Measurements from ENCODE around the gene ARVCF. TPM values are rescaled to one million over a fixed set of nuclear protein-coding genes. Genes with fewer than 3 reads are reported as not detected.

The ARVCF gene
- total and polyA plus RNA-seq, 2 donors (not counting 3 experiments of a cell fraction or from before 2014, with no cell fraction given) = 81.3 to 105 TPM

- H2AFZ ChIP-seq (ENCODE audit: low read depth, low read length) = no peak overlapping the region
- peaks cover 26% of the 10 kb centered on the region for H3K4me1 ChIP-seq (ENCODE audit: control insufficient read depth, extremely low read depth, insufficient read depth, low read length)
- H3K36me3 ChIP-seq (ENCODE audit: control insufficient read depth in 2 of 2, extremely low read depth in 1 of 2, insufficient read depth in 2 of 2, low read length in 2 of 2) = peaks cover 0 to 4% of the 10 kb centered on the region in 2 experiments
- TF ChIP-seq MAX (IDR thresholded peaks at IDR 0.05; ENCODE audit: insufficient read depth, insufficient read length) (no peak), FOS (IDR thresholded peaks at IDR 0.05; ENCODE audit: borderline replicate concordance, insufficient read depth, low read length) (no peak), MYC (IDR thresholded peaks at IDR 0.05; ENCODE audit: low read depth, low read length) (no peak), POLR2AphosphoS5 (IDR thresholded peaks at IDR 0.05; ENCODE audit: insufficient read depth, low read depth, low read length) (no peak), JUN (IDR thresholded peaks at IDR 0.05; ENCODE audit: borderline replicate concordance, insufficient read depth, insufficient read length, low read depth) (no peak), POLR2A (IDR thresholded peaks at IDR 0.05; ENCODE audit: low read depth, low read length) (no peak), EZH2 (IDR thresholded peaks at IDR 0.05; ENCODE audit: borderline replicate concordance, low read depth, low read length, severe bottlenecking) (no peak), GATA2 (IDR thresholded peaks at IDR 0.05; ENCODE audit: insufficient read depth, insufficient read length, low read depth, low read length) (no peak)
- TF ChIP-seq, protein P1, sequence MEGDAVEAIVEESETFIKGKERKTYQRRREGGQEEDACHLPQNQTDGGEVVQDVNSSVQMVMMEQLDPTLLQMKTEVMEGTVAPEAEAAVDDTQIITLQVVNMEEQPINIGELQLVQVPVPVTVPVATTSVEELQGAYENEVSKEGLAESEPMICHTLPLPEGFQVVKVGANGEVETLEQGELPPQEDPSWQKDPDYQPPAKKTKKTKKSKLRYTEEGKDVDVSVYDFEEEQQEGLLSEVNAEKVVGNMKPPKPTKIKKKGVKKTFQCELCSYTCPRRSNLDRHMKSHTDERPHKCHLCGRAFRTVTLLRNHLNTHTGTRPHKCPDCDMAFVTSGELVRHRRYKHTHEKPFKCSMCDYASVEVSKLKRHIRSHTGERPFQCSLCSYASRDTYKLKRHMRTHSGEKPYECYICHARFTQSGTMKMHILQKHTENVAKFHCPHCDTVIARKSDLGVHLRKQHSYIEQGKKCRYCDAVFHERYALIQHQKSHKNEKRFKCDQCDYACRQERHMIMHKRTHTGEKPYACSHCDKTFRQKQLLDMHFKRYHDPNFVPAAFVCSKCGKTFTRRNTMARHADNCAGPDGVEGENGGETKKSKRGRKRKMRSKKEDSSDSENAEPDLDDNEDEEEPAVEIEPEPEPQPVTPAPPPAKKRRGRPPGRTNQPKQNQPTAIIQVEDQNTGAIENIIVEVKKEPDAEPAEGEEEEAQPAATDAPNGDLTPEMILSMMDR (IDR thresholded peaks at IDR 0.05; ENCODE audit: extremely low read depth in 1 of 2, insufficient read depth in 1 of 2, low read depth in 1 of 2, low read length in 2 of 2) = no peak
- H3K9ac ChIP-seq (replicated peaks; ENCODE audit: extremely low read depth, insufficient read depth, low read length) = no peak overlapping the region
- dilution Hi-C loops (cut with MboI; ENCODE audit: extremely low pct_ligation_motif_present, low sequenced_read_pairs) = no loop called here
- no peak overlapping the region for H3K4me3 ChIP-seq (replicated peaks in 1 of 3; ENCODE audit: insufficient read depth in 1 of 3, low read depth in 1 of 3, low read length in 3 of 3)
- ChIA-PET POLR2A (interaction anchor here (1.5 to 1.8 kb wide), 2 partner anchors 13 to 14 kb away, joined by 6 to 7 read pairs; no protein-coding TSS in a partner anchor), CTCF (interaction anchor here (1.4 to 4.4 kb wide), 6 partner anchors 11 to 27 kb away, joined by 3 to 78 read pairs (median 6); no protein-coding TSS in a partner anchor)
- H3K9me1 ChIP-seq (replicated peaks; ENCODE audit: control insufficient read depth, extremely low read depth, insufficient read depth, low read length) = no peaks in the 10 kb centered on the region
- intact Hi-C loops (cut with micrococcal nuclease) = no loop called here
- H3K27ac ChIP-seq (ENCODE audit: insufficient read depth, low read depth, low read length) = no peak overlapping the region
- BruUV-seq (replicated peaks) = TSS peak; percentile 11
- H4K20me1 ChIP-seq (replicated peaks; ENCODE audit: control insufficient read depth, extremely low read depth, insufficient read depth, low read length) = no peaks in the 10 kb centered on the region
- no peaks in the 10 kb centered on the region for H3K27me3 ChIP-seq (ENCODE audit: control insufficient read depth in 2 of 2, insufficient read depth in 2 of 2, low read length in 2 of 2)
- FAIRE-seq = no peak
- H3K79me2 ChIP-seq (ENCODE audit: control insufficient read depth, insufficient read depth, low read length) = peaks cover 13% of the 10 kb centered on the region
- no peak for DNase-seq (ENCODE audit: low read depth, low spot score)
- H3K4me2 ChIP-seq (ENCODE audit: insufficient read depth, low read length) = no peak overlapping the region
- H3K9me3 ChIP-seq (replicated peaks; ENCODE audit: control insufficient read depth, insufficient read depth, low read length) = no peaks in the 10 kb centered on the region
These were observed 29.0 kb downstream of the ARVCF start for GRCh38 chr22:19987394-19988306.

Measured in endothelial cell of umbilical vein (primary cell).